SK-N-SH (cell line): ENCODE results near the gene PRKCA. TPM values are rescaled to one million over a fixed set of nuclear protein-coding genes. Genes with fewer than 3 reads are reported as not detected.

Experiments
- CTCF ChIA-PET: fragments of 300-600, 350-600 bp; formaldehyde crosslinking; extraction: SDS; loops from one replicate; lab custom pipeline; 2021; lab: Yijun Ruan, JAX
- POLR2A ChIA-PET: fragments of 350-600 bp; sonication (Branson Sonifier 250); formaldehyde crosslinking; extraction: SDS; loops from one replicate; lab custom pipeline; 2020; ENCODE audit warnings: antibody characterized with exemption, inconsistent platforms; lab: Yijun Ruan, JAX
- DNase-seq: peaks from one replicate; pipeline ENCODE4 v3.0.0; 2012
- H2AFZ ChIP-seq: fragments of 200-600 bp; sonication (generic); 2 replicates; pipeline ENCODE4 v1.8.1; 2016; ENCODE audit warnings: antibody characterized with exemption, mild to moderate bottlenecking, low read depth
- H3F3A ChIP-seq: fragments of 200-600 bp; sonication (generic); replicated peaks from 2 replicates; pipeline ENCODE3; 2016; ENCODE audit warnings: antibody characterized with exemption, mild to moderate bottlenecking; ENCODE audit not compliant: insufficient read depth
- H3K27ac ChIP-seq, 2 experiments: fragments of 200-500 bp in 1 of 2; fragments of 200-600 bp in 1 of 2; sonication (Bioruptor generic) in 1 of 2; sonication (generic), shearing (Covaris generic) in 1 of 2; 2 replicates each; pipeline versions ENCODE4 v1.5.1 to v1.6.1; 2014 to 2016; ENCODE audit warnings: low read depth in 2 of 2, inconsistent platforms in 1 of 2, low read length in 1 of 2, mild to moderate bottlenecking in 1 of 2, mixed read lengths in 1 of 2
- H3K27me3 ChIP-seq: fragments of 200-600 bp; sonication (generic), shearing (Covaris generic); 2 replicates; pipeline ENCODE4 v1.6.1; 2016; ENCODE audit warnings: mixed run types; ENCODE audit not compliant: insufficient read depth
- H3K36me3 ChIP-seq, 2 experiments: fragments of 200-500 bp in 1 of 2; fragments of 200-600 bp in 1 of 2; sonication (Bioruptor generic) in 1 of 2; sonication (generic) in 1 of 2; replicated peaks in 1 of 2; 2 replicates each; pipeline versions ENCODE3 to v1.5.1; 2014 to 2016; ENCODE audit warnings: low read length in 1 of 2, mild to moderate bottlenecking in 1 of 2; ENCODE audit not compliant: insufficient read depth in 2 of 2, control insufficient read depth in 1 of 2
- H3K4me1 ChIP-seq, 2 experiments: fragments of 200-500 bp in 1 of 2; fragments of 200-600 bp in 1 of 2; sonication (Bioruptor generic) in 1 of 2; sonication (generic), shearing (Covaris generic) in 1 of 2; 2 replicates each; pipeline versions ENCODE4 v1.5.1 to v1.6.1; 2014 to 2016; ENCODE audit warnings: low read depth in 1 of 2, low read length in 1 of 2, mixed run types in 1 of 2; ENCODE audit not compliant: insufficient read depth in 2 of 2, control insufficient read depth in 1 of 2
- H3K4me2 ChIP-seq: fragments of 200-600 bp; sonication (generic), shearing (Covaris generic); 2 replicates; pipeline ENCODE4 v1.6.1; 2017; ENCODE audit warnings: mixed run types
- H3K4me3 ChIP-seq, 2 experiments: fragments of 200-500 bp in 1 of 2; fragments of 200-600 bp in 1 of 2; sonication (Bioruptor generic) in 1 of 2; sonication (generic), shearing (Covaris generic) in 1 of 2; 2 replicates each; pipeline versions ENCODE4 v1.5.1 to v1.8.1; 2014 to 2016; ENCODE audit warnings: low read depth in 2 of 2, inconsistent platforms in 1 of 2, low read length in 1 of 2, mild to moderate bottlenecking in 1 of 2, mixed read lengths in 1 of 2, moderate library complexity in 1 of 2
- H3K79me2 ChIP-seq: fragments of 200-600 bp; sonication (generic); 2 replicates; pipeline ENCODE4 v1.8.1; 2017; ENCODE audit warnings: mild to moderate bottlenecking; ENCODE audit not compliant: insufficient read depth
- H3K9ac ChIP-seq: fragments of 200-600 bp; sonication (generic); 2 replicates; pipeline ENCODE4 v1.6.1; 2017; ENCODE audit warnings: mixed run types
- H3K9me2 ChIP-seq: fragments of 200-600 bp; sonication (generic); 2 replicates; pipeline ENCODE4 v1.6.1; 2017; ENCODE audit warnings: mixed run types
- H3K9me3 ChIP-seq: fragments of 200-600 bp; sonication (generic); 2 replicates; pipeline ENCODE4 v1.6.1; 2017; ENCODE audit warnings: mixed run types, mild to moderate bottlenecking, moderate library complexity
- H4K20me1 ChIP-seq: fragments of 200-600 bp; sonication (generic); 2 replicates; pipeline ENCODE4 v1.6.1; 2017; ENCODE audit warnings: mild to moderate bottlenecking, mixed run types; ENCODE audit not compliant: insufficient read depth
- EP300 ChIP-seq, 2 experiments: IDR thresholded peaks; 2 replicates each; pipeline versions ENCODE4 v1.4.0 to v1.6.1; 2012; ENCODE audit warnings: borderline replicate concordance in 1 of 2, low read depth in 1 of 2, low read length in 1 of 2
- EZH2phosphoT487 ChIP-seq: fragments of 200-600 bp; sonication (generic); IDR thresholded peaks from 2 replicates; pipeline ENCODE4 v1.6.1; 2017; ENCODE audit warnings: low read depth, mixed run types, mild to moderate bottlenecking, antibody characterized with exemption, moderate library complexity, borderline replicate concordance
- FOXJ3 ChIP-seq: sonication (generic); formaldehyde crosslinking; IDR thresholded peaks from 2 replicates; pipeline ENCODE4 v1.5.1; 2020; ENCODE audit warnings: mild to moderate bottlenecking, missing genetic modification reagents
- GABPA ChIP-seq: IDR thresholded peaks from 2 replicates; pipeline ENCODE4 v1.4.0; 2012; ENCODE audit warnings: low read depth, mild to moderate bottlenecking
- JUND ChIP-seq: IDR thresholded peaks from 2 replicates; pipeline ENCODE4 v1.4.0; 2012
- NRF1 ChIP-seq: IDR thresholded peaks from 2 replicates; pipeline ENCODE4 v1.6.1; 2012; ENCODE audit warnings: low read depth, mild to moderate bottlenecking, low read length
- POLR2AphosphoS5 ChIP-seq: IDR thresholded peaks from 2 replicates; pipeline ENCODE4 v1.6.1; 2012; ENCODE audit warnings: low read depth, low read length
- RAD21 ChIP-seq: IDR thresholded peaks from 2 replicates; pipeline ENCODE4 v1.6.1; 2012; ENCODE audit warnings: mild to moderate bottlenecking, low read length
- SMC3 ChIP-seq: IDR thresholded peaks from 2 replicates; pipeline ENCODE4 v1.6.1; 2012; ENCODE audit warnings: low read depth, low read length, improper control_type of control experiment
- TAF1 ChIP-seq: IDR thresholded peaks from 2 replicates; pipeline ENCODE4 v1.6.1; 2012; ENCODE audit warnings: low read depth, mild to moderate bottlenecking, low read length, moderate library complexity, borderline replicate concordance
- WGBS: methylation state at CpG from one replicate; pipeline ENCODE4 v1.1.6; 2017; ENCODE audit warnings: low lambda C conversion rate; 5-methylcytosine and 5-hydroxymethylcytosine counted together
- polyA plus RNA-seq, 3 experiments: library from polyadenylated mRNA; depleted of rRNA; stranded (reverse); fragments of >200 nt; gene quantifications; 2 replicates each; pipeline ENCODE4 v1.2.3, GENCODE V29; 2012
- TF ChIP-seq, protein P1 (sequence below): IDR thresholded peaks from 2 replicates; pipeline ENCODE4; 2012
- TF ChIP-seq, protein P2 (sequence below): IDR thresholded peaks from 2 replicates; pipeline ENCODE4 v1.6.1; 2012; ENCODE audit warnings: mild to moderate bottlenecking, low read depth, low read length, moderate library complexity

PRKCA gene
- polyA plus RNA-seq, 1 of the 3 experiments (the other 2 are of a cell fraction) = 108 TPM

DNA sequence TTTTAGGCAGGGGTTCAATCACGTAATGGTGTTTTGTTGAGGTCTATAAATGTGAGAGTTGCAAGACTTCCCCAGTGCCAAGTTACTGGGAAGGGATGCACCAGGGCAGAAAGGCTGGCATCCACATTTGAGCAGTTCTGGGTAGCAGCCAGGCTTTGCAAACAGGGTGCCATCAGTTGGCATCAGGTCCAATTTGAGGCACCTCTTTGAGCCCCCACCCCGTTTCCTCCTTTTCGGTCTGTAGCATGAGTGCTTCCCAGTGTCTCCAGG is 389.9 kb downstream of the PRKCA start (continued):
- TF ChIP-seq EZH2phosphoT487 (no peak), RAD21 (no peak), FOXJ3 (CRISPR knock-in tag) (no peak)

DNA sequence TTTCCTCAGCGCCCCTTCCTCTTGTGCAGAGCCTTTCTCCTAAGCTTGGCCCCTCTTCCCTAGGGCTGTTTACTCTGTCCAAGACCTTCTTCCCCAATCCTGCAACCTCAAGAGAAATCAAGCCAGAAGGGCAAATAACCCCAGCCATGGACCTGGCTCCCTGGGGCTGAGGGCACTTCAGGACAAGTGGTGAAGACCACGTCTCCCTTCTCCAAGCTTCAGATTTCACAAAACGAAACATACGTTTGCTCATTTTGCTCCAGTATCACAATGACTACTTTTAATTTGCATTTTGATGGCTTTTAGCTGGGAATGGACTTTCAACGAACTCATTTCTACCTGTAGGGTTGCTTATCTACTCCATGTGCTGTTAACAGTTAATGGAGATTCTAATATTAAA is 392.7 kb downstream of the PRKCA start:
- TF ChIP-seq, protein P1, sequence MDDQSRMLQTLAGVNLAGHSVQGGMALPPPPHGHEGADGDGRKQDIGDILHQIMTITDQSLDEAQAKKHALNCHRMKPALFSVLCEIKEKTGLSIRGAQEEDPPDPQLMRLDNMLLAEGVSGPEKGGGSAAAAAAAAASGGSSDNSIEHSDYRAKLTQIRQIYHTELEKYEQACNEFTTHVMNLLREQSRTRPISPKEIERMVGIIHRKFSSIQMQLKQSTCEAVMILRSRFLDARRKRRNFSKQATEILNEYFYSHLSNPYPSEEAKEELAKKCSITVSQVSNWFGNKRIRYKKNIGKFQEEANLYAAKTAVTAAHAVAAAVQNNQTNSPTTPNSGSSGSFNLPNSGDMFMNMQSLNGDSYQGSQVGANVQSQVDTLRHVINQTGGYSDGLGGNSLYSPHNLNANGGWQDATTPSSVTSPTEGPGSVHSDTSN = no peak
- TF ChIP-seq FOXJ3 (CRISPR knock-in tag) (no peak), GABPA (no peak), TAF1 (no peak), JUND (no peak), NRF1 (no peak)
- TF ChIP-seq, protein P2, sequence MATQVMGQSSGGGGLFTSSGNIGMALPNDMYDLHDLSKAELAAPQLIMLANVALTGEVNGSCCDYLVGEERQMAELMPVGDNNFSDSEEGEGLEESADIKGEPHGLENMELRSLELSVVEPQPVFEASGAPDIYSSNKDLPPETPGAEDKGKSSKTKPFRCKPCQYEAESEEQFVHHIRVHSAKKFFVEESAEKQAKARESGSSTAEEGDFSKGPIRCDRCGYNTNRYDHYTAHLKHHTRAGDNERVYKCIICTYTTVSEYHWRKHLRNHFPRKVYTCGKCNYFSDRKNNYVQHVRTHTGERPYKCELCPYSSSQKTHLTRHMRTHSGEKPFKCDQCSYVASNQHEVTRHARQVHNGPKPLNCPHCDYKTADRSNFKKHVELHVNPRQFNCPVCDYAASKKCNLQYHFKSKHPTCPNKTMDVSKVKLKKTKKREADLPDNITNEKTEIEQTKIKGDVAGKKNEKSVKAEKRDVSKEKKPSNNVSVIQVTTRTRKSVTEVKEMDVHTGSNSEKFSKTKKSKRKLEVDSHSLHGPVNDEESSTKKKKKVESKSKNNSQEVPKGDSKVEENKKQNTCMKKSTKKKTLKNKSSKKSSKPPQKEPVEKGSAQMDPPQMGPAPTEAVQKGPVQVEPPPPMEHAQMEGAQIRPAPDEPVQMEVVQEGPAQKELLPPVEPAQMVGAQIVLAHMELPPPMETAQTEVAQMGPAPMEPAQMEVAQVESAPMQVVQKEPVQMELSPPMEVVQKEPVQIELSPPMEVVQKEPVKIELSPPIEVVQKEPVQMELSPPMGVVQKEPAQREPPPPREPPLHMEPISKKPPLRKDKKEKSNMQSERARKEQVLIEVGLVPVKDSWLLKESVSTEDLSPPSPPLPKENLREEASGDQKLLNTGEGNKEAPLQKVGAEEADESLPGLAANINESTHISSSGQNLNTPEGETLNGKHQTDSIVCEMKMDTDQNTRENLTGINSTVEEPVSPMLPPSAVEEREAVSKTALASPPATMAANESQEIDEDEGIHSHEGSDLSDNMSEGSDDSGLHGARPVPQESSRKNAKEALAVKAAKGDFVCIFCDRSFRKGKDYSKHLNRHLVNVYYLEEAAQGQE = no peak
- TF ChIP-seq, all 33 proteins: peak for 0
- ChIA-PET CTCF (interaction anchor here (0.5 to 2.4 kb wide), 9 partner anchors 10 to 1127 kb away, joined by 3 to 6 read pairs (median 5); no protein-coding TSS in a partner anchor), POLR2A (no interaction called here)
- Histone ChIP-seq H4K20me1 (no peaks in the 10 kb centered on the region), H3K4me1 (peaks cover 0 to 2% of the 10 kb centered on the region in 2 experiments; a peak in 1 of 4 replicates), H3K9ac (no peak overlapping the region), H3K27me3 (no peaks in the 10 kb centered on the region), H3K27ac (no peak overlapping the region), H2AFZ (no peak overlapping the region), H3K36me3 (peaks cover 69 to 78% of the 10 kb centered on the region in 2 experiments), H3F3A (peaks cover 15% of the 10 kb centered on the region), H3K4me2 (no peak overlapping the region), H3K4me3 (no peak overlapping the region), H3K9me2 (no peaks in the 10 kb centered on the region), H3K79me2 (no peaks in the 10 kb centered on the region), H3K9me3 (no peaks in the 10 kb centered on the region)
- 97% methylated on average over 5 of the region's 5 CpGs for WGBS
- no peak for DNase-seq

DNA sequence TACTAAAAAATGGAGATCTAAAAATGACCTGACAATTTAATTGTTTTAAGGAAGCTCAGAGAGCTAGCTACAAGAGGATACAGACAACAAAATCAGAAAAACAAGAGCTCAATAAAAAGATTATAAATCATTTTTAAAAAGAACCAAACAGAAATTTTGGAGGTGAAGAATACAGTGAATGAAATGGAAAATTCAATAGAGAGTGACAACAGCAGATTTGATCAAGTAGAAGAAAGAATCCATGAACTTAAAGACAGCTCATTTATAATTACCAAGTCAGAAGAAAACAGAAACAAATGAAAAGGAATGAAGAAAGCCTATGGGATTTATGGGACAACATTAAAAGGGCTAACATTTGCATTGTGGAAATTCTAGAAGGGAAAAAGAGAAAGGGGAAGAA is 395.9 kb downstream of the PRKCA start:
- H3K4me3 ChIP-seq = no peak overlapping the region
- H3K9me2 ChIP-seq = no peaks in the 10 kb centered on the region
- H3F3A ChIP-seq = peaks cover 27% of the 10 kb centered on the region
- DNase-seq = no peak
- no peak overlapping the region for H3K4me2 ChIP-seq
- H3K9me3 ChIP-seq = no peaks in the 10 kb centered on the region
- peaks cover 0 to 3% of the 10 kb centered on the region in 2 experiments; a peak in 1 of 4 replicates for H3K4me1 ChIP-seq
- H3K27ac ChIP-seq = no peak overlapping the region
- ChIA-PET CTCF (interaction anchor here (0.8 to 1.6 kb wide), 6 partner anchors 12 to 498 kb away, joined by 3 to 10 read pairs (median 3); no protein-coding TSS in a partner anchor), POLR2A (no interaction called here)
- no peak overlapping the region for H3K9ac ChIP-seq
- no peaks in the 10 kb centered on the region for H4K20me1 ChIP-seq
- H3K79me2 ChIP-seq = no peaks in the 10 kb centered on the region
- peaks cover 60 to 84% of the 10 kb centered on the region in 2 experiments for H3K36me3 ChIP-seq
- H2AFZ ChIP-seq = no peak overlapping the region
- no peak for TF ChIP-seq POLR2AphosphoS5
- no peak for TF ChIP-seq SMC3
- no peak for TF ChIP-seq EP300 (IDR thresholded peaks at IDR 0.05; ENCODE audit: borderline replicate concordance in 1 of 2, low read depth in 1 of 2, low read length in 1 of 2)
- TF ChIP-seq RAD21 = no peak
- H3K27me3 ChIP-seq = no peaks in the 10 kb centered on the region
